ENCODE results near the gene SNX7. TPM values are rescaled to one million over a fixed set of nuclear protein-coding genes. Genes with fewer than 3 reads are reported as not detected.

The SNX7 gene
- 25.2 and 26.9 TPM in 2 replicates for total RNA-seq (2014; rRNA removed; shearing (Covaris generic))

GRCh38 chr1:98661544-98662355, at the start of gene SNX7:
SNX7 (plus strand) TSS chr1:98661721; CDS start chr1:98661732, 11 bp downstream.
- Histone ChIP-seq H3K9me3 (replicated peaks) (no peaks in the 10 kb centered on the region), H3K27me3 (no peaks in the 10 kb centered on the region), H3K4me1 (no peaks in the 10 kb centered on the region), H3K4me3 (peak within 1 kb of the TSS; percentile 81), H3K36me3 (no peaks in the 10 kb centered on the region), H3K27ac (peak within 1 kb of the TSS; percentile 21)
- DNase-seq, result peak; percentile 67 to 72

- Histone ChIP-seq H3K27me3 (no peaks in the 10 kb centered on the region), H3K36me3 (no peaks in the 10 kb centered on the region), H3K9me3 (replicated peaks) (no peaks in the 10 kb centered on the region), H3K27ac (no peak overlapping the region), H3K4me3 (no peak overlapping the region), H3K4me1 (no peaks in the 10 kb centered on the region)
- no peak for DNase-seq
Observed at GRCh38 chr1:98637316-98637715, 24.2 kb upstream of the SNX7 start.

GRCh38 chr1:98638185-98638584, 23.3 kb upstream of the SNX7 start:
- Histone ChIP-seq H3K9me3 (replicated peaks) (no peaks in the 10 kb centered on the region), H3K36me3 (no peaks in the 10 kb centered on the region), H3K4me3 (no peak overlapping the region), H3K27me3 (no peaks in the 10 kb centered on the region), H3K27ac (no peak overlapping the region), H3K4me1 (no peaks in the 10 kb centered on the region)
- no peak for DNase-seq

GRCh38 chr1:98644510-98644909, 17.0 kb upstream of the SNX7 start:
- H3K9me3 ChIP-seq (replicated peaks), result 0 out of 2 replicates have a peak, but pooled peaks cover 3% of the 10 kb centered on the region
- H3K27me3 ChIP-seq, result no peaks in the 10 kb centered on the region
- no peaks in the 10 kb centered on the region for H3K36me3 ChIP-seq
- DNase-seq, result no peak
- no peaks in the 10 kb centered on the region for H3K4me1 ChIP-seq
- H3K4me3 ChIP-seq, result no peak overlapping the region
- H3K27ac ChIP-seq, result no peak overlapping the region

- H3K4me3 ChIP-seq, result no peak overlapping the region
- no peaks in the 10 kb centered on the region for H3K27me3 ChIP-seq
- no peaks in the 10 kb centered on the region for H3K36me3 ChIP-seq
- no peaks in the 10 kb centered on the region for H3K4me1 ChIP-seq
- peak; percentile 22 to 29 for DNase-seq
- H3K9me3 ChIP-seq (replicated peaks), result 0 out of 2 replicates have a peak, but pooled peaks cover 3% of the 10 kb centered on the region
- no peak overlapping the region for H3K27ac ChIP-seq
Observed at GRCh38 chr1:98651116-98651632, 10.3 kb upstream of the SNX7 start.

- no peak overlapping the region for H3K4me3 ChIP-seq
- no peaks in the 10 kb centered on the region for H3K27me3 ChIP-seq
- no peak for DNase-seq
- H3K9me3 ChIP-seq (replicated peaks), result no peaks in the 10 kb centered on the region
- no peak overlapping the region for H3K27ac ChIP-seq
- H3K4me1 ChIP-seq, result no peaks in the 10 kb centered on the region
- no peaks in the 10 kb centered on the region for H3K36me3 ChIP-seq
Observed at GRCh38 chr1:98653123-98653522, 8.4 kb upstream of the SNX7 start.

- no peaks in the 10 kb centered on the region for H3K36me3 ChIP-seq
- H3K4me1 ChIP-seq, result no peaks in the 10 kb centered on the region
- no peaks in the 10 kb centered on the region for H3K27me3 ChIP-seq
- DNase-seq, result no peak
- H3K9me3 ChIP-seq (replicated peaks), result no peaks in the 10 kb centered on the region
- no peak overlapping the region for H3K27ac ChIP-seq
- no peak overlapping the region for H3K4me3 ChIP-seq
Observed at GRCh38 chr1:98659879-98660278, 1.6 kb upstream of the SNX7 start.

- Histone ChIP-seq H3K27me3 (no peaks in the 10 kb centered on the region), H3K27ac (no peak overlapping the region), H3K9me3 (replicated peaks) (no peaks in the 10 kb centered on the region), H3K36me3 (no peaks in the 10 kb centered on the region), H3K4me3 (peak overlapping the region; percentile 81), H3K4me1 (no peaks in the 10 kb centered on the region)
- no peak for DNase-seq
Observed at GRCh38 chr1:98660940-98661543, 479 bp upstream of the SNX7 start.

GRCh38 chr1:98662356-98662670, 792 bp downstream of the SNX7 start:
- Histone ChIP-seq H3K9me3 (replicated peaks) (no peaks in the 10 kb centered on the region), H3K4me3 (peak overlapping the region; percentile 81), H3K4me1 (no peaks in the 10 kb centered on the region), H3K27ac (peak overlapping the region; percentile 21), H3K36me3 (no peaks in the 10 kb centered on the region), H3K27me3 (no peaks in the 10 kb centered on the region)
- DNase-seq, result no peak

- H3K4me3 ChIP-seq, result no peak overlapping the region
- H3K36me3 ChIP-seq, result no peaks in the 10 kb centered on the region
- no peaks in the 10 kb centered on the region for H3K9me3 ChIP-seq (replicated peaks)
- DNase-seq, result no peak
- no peaks in the 10 kb centered on the region for H3K4me1 ChIP-seq
- no peak overlapping the region for H3K27ac ChIP-seq
- H3K27me3 ChIP-seq, result no peaks in the 10 kb centered on the region
Observed at GRCh38 chr1:98668733-98669132, 7.2 kb downstream of the SNX7 start.

GRCh38 chr1:98669355-98670296, 8.1 kb downstream of the SNX7 start:
- no peak overlapping the region for H3K4me3 ChIP-seq
- no peaks in the 10 kb centered on the region for H3K36me3 ChIP-seq
- H3K27me3 ChIP-seq, result no peaks in the 10 kb centered on the region
- H3K9me3 ChIP-seq (replicated peaks), result no peaks in the 10 kb centered on the region
- no peaks in the 10 kb centered on the region for H3K4me1 ChIP-seq
- no peak overlapping the region for H3K27ac ChIP-seq
- DNase-seq, result no peak

GRCh38 chr1:98672189-98672588, 10.7 kb downstream of the SNX7 start:
- Histone ChIP-seq H3K27me3 (no peaks in the 10 kb centered on the region), H3K9me3 (replicated peaks) (no peaks in the 10 kb centered on the region), H3K4me1 (no peaks in the 10 kb centered on the region), H3K36me3 (no peaks in the 10 kb centered on the region; the same call in 1 of the 2 replicates), H3K27ac (no peak overlapping the region), H3K4me3 (no peak overlapping the region)
- DNase-seq, result peak in 1 of 2 experiments; percentile 5

GRCh38 chr1:98674075-98674781, 12.7 kb downstream of the SNX7 start:
- no peaks in the 10 kb centered on the region; the same call in 1 of the 2 replicates for H3K36me3 ChIP-seq
- H3K4me1 ChIP-seq, result no peaks in the 10 kb centered on the region
- no peaks in the 10 kb centered on the region for H3K9me3 ChIP-seq (replicated peaks)
- DNase-seq, result no peak
- no peak overlapping the region for H3K4me3 ChIP-seq
- no peak overlapping the region for H3K27ac ChIP-seq
- H3K27me3 ChIP-seq, result no peaks in the 10 kb centered on the region

GRCh38 chr1:98675282-98675681, 13.8 kb downstream of the SNX7 start:
- DNase-seq, result no peak
- Histone ChIP-seq H3K9me3 (replicated peaks) (no peaks in the 10 kb centered on the region), H3K27me3 (no peaks in the 10 kb centered on the region), H3K27ac (no peak overlapping the region), H3K4me3 (no peak overlapping the region), H3K36me3 (no peaks in the 10 kb centered on the region; the same call in 1 of the 2 replicates), H3K4me1 (no peaks in the 10 kb centered on the region)

Measured in SJCRH30 (cell line).